HG03469 (cell line): ENCODE data around the gene PTPRG.

Experiments
- ATAC-seq: cut with Tn5 transposase; IDR thresholded peaks from one replicate; pipeline ENCODE4 v1.9.1; 2021; ENCODE audit warnings: mild to moderate bottlenecking, moderate library complexity, moderate number of reproducible peaks; ENCODE audit not compliant: unreplicated experiment

The PTPRG gene

DNA sequence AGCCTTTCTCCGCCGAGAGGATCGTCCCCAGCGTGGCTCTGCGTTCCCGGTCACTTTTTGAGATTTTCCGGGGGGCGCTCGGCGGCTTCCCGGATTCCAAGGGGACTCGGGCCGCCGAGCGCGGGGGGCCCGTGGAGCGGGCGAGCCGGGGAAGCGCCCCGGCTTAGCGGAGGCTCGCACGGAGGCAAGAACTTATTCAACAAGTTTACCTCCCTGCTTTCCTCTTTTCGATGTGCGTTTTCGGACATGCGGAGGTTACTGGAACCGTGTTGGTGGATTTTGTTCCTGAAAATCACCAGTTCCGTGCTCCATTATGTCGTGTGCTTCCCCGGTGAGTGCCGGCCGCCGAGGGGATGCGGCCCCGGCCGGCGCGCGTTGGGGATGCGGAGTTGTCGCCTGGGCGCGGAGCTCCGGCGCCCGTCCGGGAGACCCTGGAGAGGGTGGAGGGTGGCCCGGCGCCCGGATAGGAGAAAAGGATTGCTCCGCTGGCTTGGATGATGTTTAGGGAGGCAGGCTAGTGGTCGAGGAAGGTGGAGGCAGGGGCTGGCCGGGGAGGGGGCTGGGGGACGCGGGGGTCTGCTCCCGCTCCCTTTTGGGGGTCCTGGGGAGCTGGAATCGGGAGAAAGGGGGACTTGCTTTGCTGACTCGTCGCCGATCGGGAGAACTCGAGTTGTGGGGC is 810 bp downstream of the PTPRG start:
- ATAC-seq: no peak

DNA sequence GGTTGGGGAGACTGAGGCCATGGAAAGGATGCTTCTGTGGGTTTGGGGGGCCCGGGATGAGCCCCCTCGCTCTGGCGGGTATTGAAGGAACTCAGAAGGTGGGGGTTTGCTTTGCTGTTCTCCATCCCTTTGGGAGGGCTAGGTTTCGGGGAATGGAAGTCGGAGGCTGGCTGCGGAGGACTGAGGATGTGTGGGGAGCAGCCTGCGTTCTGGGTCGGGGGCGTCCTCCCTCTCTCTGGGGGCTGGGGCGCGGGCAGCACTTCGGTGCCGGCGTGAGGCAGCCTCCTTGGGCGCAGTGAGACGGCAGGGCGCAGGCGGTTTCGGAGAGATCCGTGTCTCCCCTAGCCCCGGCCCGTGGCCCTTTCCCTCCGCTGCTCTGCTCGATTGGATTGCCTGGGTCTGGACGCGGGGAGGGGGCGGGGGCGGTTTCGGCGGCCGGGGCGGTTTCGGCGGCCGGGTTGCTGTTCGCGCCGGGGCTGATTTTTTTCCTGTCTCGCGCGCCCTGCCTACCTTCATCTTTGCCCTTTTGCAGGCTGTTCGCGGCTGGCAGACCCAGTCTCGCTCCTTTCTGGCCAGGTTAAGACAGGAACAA is 1.4 kb downstream of the PTPRG start:
- no peak for ATAC-seq

DNA sequence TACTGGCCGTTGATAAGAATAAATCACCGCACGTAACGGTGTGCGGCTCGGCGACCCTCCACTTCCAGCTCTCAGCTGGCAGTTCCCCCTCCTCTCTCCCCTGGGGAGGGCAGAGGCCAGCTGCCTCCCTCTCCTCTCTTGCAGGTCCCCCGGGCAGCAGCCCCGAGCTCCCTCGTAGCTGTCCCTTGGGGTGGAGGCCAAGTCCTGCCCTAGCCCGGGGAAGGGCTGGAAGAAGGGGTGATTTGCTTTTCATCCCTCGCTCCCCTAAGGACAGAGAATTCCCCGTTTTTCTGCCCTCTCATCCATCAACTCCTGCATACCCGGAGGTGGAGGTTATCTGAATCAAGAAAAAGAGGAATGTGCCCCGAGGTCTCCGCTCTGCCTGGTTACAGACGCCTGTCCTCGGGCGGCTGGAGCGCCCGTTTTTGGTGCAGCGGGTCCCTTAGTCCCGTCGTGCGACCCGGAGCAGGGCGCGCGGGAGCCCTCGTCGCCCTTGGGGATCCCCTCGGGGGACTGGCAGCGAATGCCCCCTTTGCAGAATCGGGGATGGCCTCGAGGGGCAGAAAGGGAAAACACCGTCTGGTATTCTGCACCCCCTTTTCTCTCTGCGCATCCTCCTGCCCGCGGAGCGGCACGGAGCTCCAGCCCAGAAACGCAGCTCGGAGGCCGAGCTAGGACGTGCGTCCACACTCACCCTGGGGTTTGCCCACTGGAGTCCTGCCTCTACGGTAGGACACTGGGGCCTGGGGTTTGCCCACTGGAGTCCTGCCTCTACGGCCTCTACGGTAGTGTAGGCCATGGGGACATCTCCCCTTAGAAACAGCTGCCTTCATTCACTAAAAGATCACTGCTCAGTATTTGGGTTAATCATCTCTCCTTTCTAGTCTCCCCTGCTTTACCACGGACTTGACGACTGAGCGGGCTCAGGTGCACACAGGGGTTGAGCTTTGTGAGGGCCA is 2.2 kb downstream of the PTPRG start:
- ATAC-seq: no peak

DNA sequence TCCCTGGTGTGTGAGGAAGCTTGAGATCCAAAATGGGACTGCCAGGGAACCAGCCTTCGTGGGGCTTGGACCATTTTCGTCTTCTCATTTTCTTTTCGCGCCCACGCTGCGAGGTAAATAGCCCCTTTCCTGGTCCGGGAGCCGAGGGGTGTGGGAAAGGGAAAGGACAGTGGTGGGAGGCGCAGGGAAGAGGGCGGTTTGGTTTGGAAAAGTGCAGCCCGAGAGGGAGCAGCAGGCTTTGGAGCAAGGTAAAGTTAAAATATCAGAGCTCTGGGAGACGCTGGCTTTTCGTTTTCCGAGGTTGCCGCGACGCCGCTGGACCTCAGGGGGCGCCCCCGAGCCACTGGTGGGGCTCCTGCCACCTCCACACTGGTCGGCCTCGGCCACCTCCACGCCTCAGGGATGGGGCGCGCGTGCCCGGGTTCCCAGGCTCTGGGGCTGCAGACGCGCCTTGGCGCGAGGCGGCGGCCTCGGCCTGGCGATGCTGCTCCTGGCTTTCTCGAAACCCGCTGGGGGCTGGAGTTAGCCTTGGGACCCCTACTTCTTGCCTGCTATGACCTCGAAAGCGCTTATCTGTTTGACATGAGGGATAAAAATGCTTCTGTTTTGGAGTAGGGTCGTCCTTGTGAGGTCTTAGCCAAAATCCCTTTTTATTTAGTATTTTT is 3.2 kb downstream of the PTPRG start:
- ATAC-seq: no peak

DNA sequence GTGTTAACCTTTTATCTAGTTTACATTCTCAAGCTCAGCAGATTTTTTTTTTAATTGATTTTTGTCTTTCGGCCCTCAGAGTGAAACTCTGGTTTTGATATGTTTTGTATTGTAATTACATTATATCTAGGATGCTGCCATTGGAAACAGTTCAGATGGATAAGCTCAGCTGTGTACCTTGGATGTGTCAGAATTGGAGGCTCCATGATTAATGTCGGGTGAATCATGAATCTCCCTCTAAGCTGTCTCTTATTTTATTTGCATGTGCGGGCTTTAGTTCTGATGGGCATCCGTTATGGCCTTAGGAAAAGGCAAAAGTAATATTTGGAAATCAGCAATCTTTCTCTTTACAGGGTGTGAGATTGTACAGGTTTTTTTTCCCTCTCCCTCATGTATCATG is 4.2 kb downstream of the PTPRG start:
- ATAC-seq: no peak

DNA sequence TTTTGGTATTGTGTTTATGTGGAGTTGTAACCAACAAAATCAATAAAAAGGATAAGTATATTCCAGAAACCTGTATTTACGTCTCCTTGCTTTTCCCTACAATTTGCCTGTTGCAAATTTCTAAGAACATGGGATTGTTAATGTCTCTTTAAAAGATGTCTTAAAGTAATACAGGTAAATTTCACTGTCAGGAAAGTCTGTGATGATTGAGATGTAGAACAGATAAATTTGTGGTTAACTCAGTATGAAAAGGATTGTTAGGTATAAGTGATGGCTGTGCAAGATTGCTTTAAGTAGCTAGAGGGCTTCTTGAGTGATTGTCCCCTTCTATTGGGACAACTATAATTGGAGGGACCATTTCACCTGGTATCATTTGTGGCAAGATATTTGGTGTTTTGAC is 6.8 kb downstream of the PTPRG start:
- no peak for ATAC-seq

DNA sequence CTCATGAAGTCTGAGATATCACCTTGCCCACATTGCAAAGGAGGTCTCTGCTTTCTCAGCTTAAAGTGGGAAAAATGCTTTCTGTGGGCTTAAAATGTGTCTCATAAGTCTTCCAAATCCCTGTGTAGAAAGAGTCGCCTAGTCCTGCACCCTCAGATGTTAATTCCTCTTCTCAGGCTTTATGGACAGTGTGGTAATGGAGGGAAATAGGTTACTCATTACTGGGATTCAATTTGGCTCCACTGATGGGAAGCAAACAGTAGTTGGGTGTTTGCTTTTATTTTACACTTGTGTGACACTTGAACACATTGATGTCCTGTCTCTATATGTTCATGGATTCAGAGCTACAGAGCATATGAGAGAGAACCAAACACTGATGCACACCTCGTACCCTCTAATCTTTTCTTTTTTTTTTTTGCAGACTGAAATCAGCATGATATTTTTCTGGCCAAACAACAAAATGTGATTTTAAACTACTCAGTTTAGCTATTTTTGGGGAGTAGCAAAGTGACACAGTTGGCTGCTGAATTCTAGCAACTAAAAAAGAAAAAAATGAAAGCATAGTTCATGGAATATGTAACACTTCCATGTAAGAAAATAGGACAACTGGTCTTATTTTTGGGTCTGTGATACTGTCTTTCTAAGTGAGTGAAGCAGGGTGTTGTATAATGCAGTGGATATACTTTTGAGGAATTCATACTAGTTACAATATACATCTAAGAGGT is 8.6 kb downstream of the PTPRG start:
- no peak for ATAC-seq

DNA sequence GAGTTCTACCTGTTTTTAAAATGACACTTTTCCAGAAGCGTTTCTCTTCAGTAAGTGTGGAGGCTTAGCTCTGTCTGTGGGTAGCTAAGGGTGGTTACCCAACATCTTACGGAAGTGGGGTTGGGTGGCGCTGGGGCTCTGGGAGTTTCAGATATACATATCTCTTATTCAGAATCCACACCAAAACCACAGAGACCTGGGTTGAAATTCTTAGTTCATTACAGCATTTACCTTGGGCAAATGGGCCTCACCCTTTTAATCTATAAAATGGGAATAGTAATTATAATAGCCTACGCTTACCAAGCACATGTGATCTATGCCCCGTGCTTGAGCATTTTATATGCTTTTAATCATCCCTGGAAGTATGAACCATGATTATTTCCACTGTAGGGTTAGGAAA is 9.4 kb downstream of the PTPRG start:
- no peak for ATAC-seq

DNA sequence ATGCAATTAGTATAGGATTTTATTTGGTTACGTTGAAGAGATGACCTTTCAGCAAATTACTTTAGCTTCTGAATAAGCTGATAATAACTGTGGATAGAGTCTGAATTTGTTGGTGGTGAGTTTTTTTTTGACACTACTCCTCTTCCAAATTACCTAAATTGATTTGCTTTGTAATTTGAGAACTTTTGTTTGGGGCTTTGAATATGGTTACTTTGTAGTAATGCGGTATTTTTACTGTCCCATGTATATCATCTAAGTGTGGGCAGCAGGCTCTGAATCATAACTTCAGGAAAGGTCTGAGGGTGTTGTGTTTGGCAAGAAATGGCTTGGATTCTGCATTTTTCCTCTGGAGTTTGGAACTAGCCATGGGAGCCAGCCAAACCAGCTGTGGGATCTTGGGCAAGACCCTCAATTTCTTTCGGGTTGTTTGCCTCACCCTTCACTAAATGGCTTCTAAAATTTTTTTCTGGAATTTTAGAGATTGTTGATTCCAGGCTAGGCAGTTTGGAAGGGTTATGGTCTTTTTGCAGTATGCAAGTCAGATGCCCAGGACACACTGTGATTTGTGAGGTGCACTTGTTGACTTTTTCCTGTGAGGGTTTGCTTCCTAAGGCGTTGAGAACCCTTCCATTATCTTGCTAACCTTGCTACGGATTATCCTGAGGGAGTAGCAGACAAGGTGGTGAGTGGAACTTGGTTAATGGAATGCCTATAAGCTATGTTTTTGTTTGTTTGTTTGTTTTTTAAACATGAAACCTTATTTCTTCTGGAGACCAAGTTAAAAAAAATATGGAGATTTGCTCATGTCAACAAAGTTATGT is 10.4 kb downstream of the PTPRG start:
- no peak for ATAC-seq

DNA sequence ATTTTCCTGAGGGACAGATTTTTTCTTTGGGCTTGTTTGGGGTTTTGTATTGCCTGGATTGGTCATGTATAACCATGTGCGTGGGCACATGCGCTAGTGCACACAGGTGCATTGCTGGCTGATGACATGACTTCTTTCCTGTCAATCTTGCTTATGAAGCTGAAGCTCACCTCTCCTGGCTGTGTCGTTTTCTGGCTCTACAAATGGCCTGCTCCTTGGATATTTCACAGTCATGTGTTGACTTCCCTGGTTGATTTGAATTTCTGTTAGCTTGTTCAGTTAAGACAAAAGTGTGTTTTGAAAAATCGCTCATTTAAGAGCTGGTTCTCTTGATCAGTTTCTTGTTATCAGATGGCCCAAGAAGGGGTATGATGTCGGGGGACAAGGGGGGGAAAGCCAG is 11.5 kb downstream of the PTPRG start:
- ATAC-seq: no peak

DNA sequence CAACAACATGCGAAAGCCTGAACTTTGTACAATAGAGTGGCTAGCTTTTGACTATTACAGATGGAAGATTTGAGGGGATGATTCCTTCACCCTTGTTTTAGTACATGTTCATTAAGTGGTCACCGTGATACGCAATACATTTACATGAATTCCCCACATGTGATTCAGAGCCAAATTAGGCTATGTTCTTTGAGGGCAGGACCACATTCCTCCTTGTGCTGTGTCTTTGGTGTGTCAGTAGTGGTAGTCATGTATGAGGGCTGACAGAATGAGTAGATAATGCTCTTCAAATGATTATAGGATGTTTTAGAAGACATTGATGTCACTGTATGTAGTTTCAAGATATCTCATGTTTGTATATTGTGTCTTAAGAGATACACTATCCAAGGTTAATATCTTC is 12.1 kb downstream of the PTPRG start:
- ATAC-seq: no peak

DNA sequence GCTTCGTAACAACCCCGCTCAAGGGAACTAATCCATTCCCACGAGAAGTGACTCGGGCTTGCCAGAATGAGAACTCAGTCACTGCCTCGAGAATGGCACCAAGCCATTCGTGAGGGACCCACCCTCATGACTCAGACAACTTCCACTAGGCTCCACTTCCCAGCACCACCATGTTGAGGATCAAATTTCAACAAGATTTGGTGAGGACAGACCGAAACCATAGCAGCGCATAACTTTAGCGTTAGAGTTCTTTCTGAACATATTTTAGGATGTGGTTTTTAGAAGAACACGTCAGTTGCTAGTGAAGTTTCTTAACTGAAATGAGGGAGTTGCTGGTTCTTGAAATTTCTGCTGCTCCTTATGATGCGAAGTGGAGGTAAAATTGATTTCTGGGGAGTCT is 13.5 kb downstream of the PTPRG start:
- no peak for ATAC-seq

DNA sequence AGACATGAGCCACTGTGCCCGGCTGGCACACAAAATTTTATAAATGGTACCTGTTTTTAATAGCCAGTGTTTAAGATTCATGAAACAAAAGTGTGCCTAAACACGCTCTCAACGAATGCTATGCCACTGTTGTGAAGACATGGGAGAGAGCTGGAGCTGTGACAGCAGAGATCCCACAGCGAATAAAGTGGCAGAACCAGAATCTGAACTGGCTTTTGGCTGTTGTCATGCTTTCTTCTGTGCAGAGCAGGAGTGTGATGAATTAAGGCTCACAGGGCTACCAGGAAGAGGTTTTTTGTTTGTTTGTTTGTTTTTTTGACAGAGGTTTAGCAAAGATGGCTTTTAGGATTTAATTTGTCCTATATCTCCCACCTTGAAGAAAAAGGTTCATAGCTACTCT is 14.5 kb downstream of the PTPRG start:
- no peak for ATAC-seq

DNA sequence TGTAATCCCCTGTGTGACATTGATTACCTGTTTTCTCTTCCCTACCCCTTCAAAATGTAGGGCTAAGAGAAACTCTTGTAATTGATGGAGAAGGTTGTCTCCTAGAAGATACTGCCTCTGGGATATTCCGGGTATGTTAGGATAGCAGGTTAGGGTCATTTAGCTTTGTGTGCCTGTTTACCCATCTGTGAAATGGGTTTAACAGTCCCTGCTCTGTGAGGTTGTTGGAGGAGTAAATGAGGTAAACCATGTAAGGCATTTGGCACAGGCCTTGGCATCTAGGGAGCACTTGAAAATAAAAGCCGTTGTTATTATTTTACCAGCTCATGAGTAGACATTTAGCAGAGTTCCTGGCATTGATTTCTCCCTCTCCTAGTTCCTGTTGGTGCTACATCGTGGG is 16.4 kb downstream of the PTPRG start:
- ATAC-seq: no peak

DNA sequence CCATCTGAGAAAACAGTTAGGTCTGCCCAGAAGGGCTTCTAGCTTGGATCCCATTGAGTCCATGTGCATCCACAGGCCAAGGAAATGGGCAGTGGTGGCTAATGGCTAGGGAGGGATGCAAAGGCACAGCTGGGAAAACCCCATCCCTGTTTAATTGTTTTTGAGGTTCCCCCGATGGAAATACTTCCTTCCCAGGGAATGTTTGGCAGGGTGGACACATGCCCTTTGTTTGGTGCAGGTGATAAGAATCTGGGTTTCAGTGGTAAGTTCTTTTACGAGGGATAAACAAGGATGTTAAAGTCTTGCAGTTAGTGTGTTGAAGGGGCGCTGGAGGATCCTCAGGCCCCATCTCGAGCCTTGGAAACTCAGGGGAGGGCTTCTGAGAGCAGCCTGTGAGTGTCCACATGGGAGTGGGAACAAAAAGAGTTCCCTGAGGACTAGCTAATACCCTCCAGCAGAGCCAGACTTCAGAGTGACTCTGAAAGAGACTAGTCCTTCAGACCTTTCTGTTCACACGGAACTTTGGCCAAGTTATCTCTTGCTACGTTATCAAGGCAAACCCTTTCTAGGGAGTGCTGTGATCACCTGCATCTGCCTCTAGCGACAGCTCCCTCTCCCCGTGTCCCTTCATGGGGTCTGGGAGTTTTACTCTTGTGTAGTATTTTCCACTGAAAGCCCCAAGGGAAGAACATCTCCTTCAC is 17.4 kb downstream of the PTPRG start:
- no peak for ATAC-seq

DNA sequence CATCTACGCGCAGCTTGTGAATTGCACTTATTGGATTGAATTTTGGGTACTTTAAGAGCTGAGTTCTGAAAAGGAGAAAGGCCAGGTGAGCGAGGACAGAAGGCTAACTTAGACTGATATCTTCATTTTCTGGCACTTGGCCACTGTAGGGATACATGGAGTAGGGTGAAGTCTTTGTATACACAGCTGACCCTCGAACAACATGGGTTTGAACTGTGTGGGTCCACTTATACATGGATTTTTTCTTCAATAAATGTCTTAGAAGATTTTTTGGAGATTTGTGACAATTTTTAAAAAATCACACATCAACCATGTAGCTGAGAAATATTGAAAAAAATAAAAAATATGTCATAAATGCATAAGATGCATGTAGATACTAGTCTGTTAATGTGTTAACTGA is 18.3 kb downstream of the PTPRG start:
- no peak for ATAC-seq

DNA sequence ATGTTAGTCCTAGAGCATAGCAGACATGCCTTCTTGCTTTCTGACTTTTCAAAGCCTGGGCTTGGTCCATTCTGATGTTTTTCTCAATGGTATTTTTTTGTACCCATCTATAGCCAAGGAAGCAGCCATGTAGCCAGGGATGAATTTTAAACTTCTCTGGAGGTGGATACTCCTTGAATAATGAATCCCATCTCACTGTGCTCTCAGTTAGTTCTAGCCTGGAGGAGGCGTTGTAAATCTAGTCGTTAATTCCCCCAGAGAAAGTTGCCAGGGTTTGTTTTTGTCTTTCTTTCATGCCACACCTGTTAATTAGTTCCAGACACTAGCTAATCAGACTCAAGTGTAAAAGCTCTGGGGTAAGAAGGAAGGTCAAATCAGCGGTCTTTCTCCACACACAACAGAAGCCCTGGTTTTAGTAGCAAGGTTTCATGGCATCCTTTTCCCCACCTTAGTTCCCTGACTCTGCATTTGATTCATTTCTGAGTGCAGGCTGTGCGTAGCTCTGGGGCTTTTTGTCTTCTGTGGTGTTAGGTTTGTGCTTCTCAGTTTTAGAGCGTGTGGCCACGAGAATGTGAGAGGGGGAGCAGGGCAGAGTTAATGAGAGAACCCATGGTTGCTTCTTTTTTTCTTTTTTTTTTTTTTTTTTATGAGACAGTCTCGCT is 19.7 kb downstream of the PTPRG start:
- ATAC-seq: no peak

DNA sequence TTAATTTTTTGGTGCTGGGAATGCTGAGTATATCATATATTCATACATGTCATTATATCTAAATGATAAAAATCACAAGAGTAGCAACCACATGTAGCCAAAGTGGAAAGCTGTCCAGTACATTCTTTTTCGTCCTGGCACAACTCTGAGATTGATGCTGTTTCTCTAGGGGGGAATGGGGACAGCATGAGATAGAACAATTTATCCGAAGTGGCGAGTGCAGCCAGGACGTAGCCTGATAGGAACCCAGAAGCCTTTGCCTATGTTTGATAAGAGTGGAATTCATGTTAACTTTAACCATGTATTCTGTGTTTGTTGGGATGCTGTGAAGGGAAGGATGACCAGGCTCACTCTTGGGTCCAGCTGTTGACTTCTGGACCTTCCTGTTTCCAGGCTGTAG is 20.9 kb downstream of the PTPRG start:
- ATAC-seq: no peak

DNA sequence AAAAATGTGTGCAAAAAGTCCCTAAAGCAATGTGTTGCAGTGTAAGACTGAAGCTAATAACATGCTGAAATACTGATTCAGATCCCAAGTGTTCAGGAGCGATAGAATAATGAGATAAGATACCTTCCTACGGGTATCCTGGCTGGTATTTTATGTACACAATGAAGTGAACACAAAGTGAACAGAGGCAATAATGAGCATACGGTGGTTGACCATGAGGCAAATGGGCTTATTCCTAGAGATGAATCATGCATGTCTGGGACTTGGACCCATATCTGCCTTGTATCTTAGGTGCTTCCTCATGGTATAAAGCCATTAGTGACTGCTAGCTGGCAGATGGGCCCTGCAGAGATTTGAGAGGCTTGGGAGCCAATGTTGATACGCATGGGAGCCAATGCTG is 21.5 kb downstream of the PTPRG start:
- no peak for ATAC-seq
